Ovary (tissue), 9 donors: ENCODE results near the gene POC1B. TPM values are rescaled to one million over a fixed set of nuclear protein-coding genes. Genes with fewer than 3 reads are reported as not detected.

ENCODE experiments used
- DNase-seq, 5 donors: peaks; one replicate each; pipeline ENCODE4 v3.0.0-alpha.2; 2019 to 2020
- H3K27ac ChIP-seq, 2 donors: fragments of 200-600 bp; one replicate each; pipeline versions ENCODE4 v1.5.1 to v1.8.0; 2019 to 2022
- H3K27me3 ChIP-seq: fragments of 200-600 bp; one replicate; pipeline ENCODE4 v1.8.0; 2022
- H3K36me3 ChIP-seq: fragments of 200-600 bp; sonication (generic); one replicate; pipeline ENCODE4 v1.5.1; 2019
- H3K4me1 ChIP-seq: one replicate; pipeline ENCODE4 v1.8.1; 2013; ENCODE audit warnings: mild to moderate bottlenecking, moderate library complexity; ENCODE audit not compliant: insufficient read depth
- H3K4me3 ChIP-seq: fragments of 200-600 bp; sonication (generic); one replicate; pipeline ENCODE4 v1.5.1; 2017
- H3K9me3 ChIP-seq, 2 donors: fragments of 200-600 bp in 1 of 2; sonication (generic) in 1 of 2; one replicate each; pipeline versions ENCODE4 v1.5.1 to v1.8.1; 2013 to 2019; ENCODE audit warnings: mild to moderate bottlenecking in 1 of 2, moderate library complexity in 1 of 2
- EP300 ChIP-seq: sonication (generic); formaldehyde crosslinking; IDR thresholded peaks from one replicate; pipeline ENCODE4 v1.6.1; 2017; ENCODE audit warnings: antibody characterized with exemption
- POLR2A ChIP-seq: fragments of 450-650 bp; IDR thresholded peaks from one replicate; pipeline ENCODE4 v1.6.1; 2017; ENCODE audit warnings: antibody characterized with exemption, mild to moderate bottlenecking, moderate library complexity
- WGBS, 3 donors: extraction: QIAGEN DNeasy Blood & Tissue Kit in 1 of 3; methylation state at CpG; one replicate each; pipeline versions ENCODE4 v1.1.5 to v1.1.7; 2013 to 2017; 5-methylcytosine and 5-hydroxymethylcytosine counted together
- intact Hi-C, 4 donors: fragments of 100-400 bp; cut with DNase I; formaldehyde crosslinking; loops; one replicate each; pipeline versions ENCODE4 v1.11.0 to v1.15.1; 2022 to 2023
- polyA plus RNA-seq, 2 donors: library from polyadenylated mRNA; stranded (reverse); fragments of 200-250 nt in 1 of 2; fragments of 350-450 nt in 1 of 2; fragmentation: Illumina TruSeq in 1 of 2; extraction: RNeasy Lipid Tissue Mini Kit (QIAGEN cat#74804) in 1 of 2; gene quantifications; one replicate each; pipeline ENCODE4 v1.2.3, GENCODE V29; 2013 to 2014
- total RNA-seq, 7 donors: library from RNA; depleted of rRNA in 2 of 7; stranded (reverse); fragments of >200 nt in 2 of 7; fragmentation: NEBNext Ultra II Directional in 3 of 7; extraction: Animal tissue kit (Norgen Biotek cat#: 25700) in 3 of 7; gene quantifications; one replicate each; pipeline versions ENCODE4 v1.1.0 to v1.2.4, GENCODE V29; 2016 to 2023
- TF ChIP-seq, protein P1 (sequence below), 3 donors: fragments of 450-650 bp in 2 of 3; fragments of 200-600 bp in 1 of 3; IDR thresholded peaks; one replicate each; pipeline versions ENCODE4 v1.5.1 to v1.8.0; 2016 to 2022; ENCODE audit warnings: antibody characterized with exemption in 3 of 3, mild to moderate bottlenecking in 1 of 3
- donor health status: DM: no; HTN: no; CAD: no; lungs with moderate emphysema.
- donor health status: DM: no; HTN: no; CAD: no.
- donor health status: Bipolar disorder and iron deficiency.
- donor health status: DM: yes; HTN: yes; CAD: no.
- donor health status: DM: no; HTN: no; CAD: no.
- donor health status: DM: yes; HTN: yes; CAD: no.

POC1B gene
- total and polyA plus RNA-seq, 9 donors = 8.5 to 29.2 (median 13.8) TPM

DNA sequence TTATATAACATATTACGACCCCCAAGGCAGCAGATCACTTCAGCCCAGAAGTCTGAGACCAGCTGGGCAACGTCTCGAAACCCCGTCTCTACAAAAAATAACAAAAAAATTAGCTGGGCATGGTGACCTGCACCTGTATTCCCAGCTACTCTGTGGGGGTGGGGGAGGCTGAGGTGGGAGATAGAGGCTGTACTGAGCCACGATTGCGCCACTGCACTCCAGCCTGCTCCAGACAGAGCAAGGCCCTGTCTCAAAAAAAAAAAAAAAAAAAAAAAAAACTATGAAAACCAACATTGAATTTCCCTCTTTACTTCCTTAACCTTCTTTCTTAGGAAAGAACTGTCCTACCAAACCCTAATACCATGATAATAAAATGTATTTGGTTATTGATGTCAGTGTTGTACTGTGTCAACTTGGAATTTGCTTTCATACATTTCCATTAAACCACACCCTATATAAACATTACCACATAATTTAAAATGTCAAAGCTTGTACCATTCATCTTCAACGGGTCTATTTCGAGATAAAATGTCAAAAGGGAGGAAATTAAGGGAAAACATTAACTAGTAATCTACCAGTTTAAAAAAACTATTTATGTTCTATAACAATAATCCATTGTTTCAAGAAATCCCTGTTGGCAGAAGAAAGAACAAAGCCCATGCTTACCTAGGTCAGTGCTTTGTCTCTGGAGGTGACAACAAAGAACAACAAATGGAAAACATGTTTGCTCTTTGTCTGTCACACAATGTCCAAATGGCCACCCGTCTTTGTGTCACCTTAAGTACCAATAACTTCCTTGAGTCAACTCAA, 18.6 kb downstream of the POC1B start:
- Histone ChIP-seq H3K27me3 (no peaks in the 10 kb centered on the region), H3K9me3 (no peaks in the 10 kb centered on the region), H3K36me3 (no peaks in the 10 kb centered on the region), H3K27ac (no peak overlapping the region), H3K4me1 (no peaks in the 10 kb centered on the region), H3K4me3 (no peak overlapping the region)
- no peak for TF ChIP-seq EP300
- TF ChIP-seq, protein P1, sequence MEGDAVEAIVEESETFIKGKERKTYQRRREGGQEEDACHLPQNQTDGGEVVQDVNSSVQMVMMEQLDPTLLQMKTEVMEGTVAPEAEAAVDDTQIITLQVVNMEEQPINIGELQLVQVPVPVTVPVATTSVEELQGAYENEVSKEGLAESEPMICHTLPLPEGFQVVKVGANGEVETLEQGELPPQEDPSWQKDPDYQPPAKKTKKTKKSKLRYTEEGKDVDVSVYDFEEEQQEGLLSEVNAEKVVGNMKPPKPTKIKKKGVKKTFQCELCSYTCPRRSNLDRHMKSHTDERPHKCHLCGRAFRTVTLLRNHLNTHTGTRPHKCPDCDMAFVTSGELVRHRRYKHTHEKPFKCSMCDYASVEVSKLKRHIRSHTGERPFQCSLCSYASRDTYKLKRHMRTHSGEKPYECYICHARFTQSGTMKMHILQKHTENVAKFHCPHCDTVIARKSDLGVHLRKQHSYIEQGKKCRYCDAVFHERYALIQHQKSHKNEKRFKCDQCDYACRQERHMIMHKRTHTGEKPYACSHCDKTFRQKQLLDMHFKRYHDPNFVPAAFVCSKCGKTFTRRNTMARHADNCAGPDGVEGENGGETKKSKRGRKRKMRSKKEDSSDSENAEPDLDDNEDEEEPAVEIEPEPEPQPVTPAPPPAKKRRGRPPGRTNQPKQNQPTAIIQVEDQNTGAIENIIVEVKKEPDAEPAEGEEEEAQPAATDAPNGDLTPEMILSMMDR (IDR thresholded peaks at IDR 0.05) = no peak
- no peak for TF ChIP-seq POLR2A
- WGBS, 3 donors = 66 to 69% (median 69%) methylated on average over 9 of the region's 9 CpGs
- no peak for DNase-seq
- intact Hi-C loops = no loop called here

DNA sequence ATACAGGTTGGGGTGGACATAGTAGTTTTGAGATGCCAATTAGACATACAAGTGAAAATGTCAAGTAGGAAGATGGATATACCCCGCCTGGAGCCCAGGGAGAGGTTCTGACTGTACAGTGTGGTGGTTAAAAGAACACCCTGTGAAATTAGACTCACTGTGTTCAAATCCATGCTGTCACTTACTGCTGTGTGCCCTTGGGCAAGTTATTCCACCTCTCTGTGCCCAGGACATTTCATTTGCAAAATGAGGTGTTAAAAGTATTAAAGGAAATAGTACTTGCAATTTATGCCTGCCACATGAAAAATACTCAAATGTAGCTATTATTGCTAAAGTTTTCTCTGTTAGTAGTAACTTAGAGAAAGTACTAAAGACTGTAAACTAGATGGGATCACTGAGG, 19.8 kb downstream of the POC1B start:
- no peaks in the 10 kb centered on the region for H3K4me1 ChIP-seq
- no peaks in the 10 kb centered on the region for H3K27me3 ChIP-seq
- TF ChIP-seq EP300 (no peak), POLR2A (no peak)
- TF ChIP-seq, protein P1 (IDR thresholded peaks at IDR 0.05) = no peak
- H3K9me3 ChIP-seq = no peaks in the 10 kb centered on the region
- WGBS, 3 donors = 0 to 88% (median 0%) methylated on average over 1 of the region's 1 CpG
- intact Hi-C loops = no loop called here
- DNase-seq = no peak
- H3K4me3 ChIP-seq = no peak overlapping the region
- no peaks in the 10 kb centered on the region for H3K36me3 ChIP-seq
- no peak overlapping the region for H3K27ac ChIP-seq

DNA sequence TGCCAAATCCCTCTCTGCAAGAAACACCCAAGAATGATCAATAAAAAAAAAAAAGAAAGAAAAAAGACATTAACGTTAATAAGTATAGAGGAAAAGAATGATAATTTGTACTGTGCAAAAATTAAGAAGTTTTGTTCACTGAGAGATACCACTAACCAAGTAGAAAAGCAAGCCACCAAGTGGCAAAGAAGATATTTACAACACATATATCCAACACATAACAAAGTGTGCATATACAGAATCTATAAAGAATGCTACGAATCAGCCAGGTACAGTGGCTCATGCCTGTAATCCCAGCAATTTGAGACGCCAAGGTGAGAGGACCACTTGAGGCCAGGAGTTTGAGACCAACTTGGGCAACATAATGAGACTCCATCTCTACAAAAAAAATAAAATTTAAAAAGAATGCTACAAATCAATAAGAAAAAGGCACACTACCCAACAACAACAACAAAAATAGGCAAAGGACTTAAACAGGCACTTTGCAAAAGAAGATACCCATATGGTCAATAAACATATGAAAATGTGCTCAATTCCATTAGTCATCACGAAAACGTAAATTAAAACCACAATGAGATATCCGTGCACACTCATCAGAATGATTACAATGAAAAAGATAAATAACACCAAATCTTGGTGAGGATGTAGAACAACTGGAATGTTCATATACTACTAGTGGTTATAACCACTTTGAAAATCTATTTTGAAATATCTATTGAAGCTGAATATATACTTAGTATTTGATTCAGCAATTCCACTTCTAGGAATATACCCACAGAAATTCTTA, 21.1 kb downstream of the POC1B start:
- Histone ChIP-seq H3K36me3 (no peaks in the 10 kb centered on the region), H3K4me1 (no peaks in the 10 kb centered on the region), H3K27me3 (no peaks in the 10 kb centered on the region), H3K9me3 (no peaks in the 10 kb centered on the region), H3K27ac (no peak overlapping the region), H3K4me3 (no peak overlapping the region)
- 86 to 93% (median 92%) methylated on average over 6 of the region's 6 CpGs for WGBS, 3 donors
- TF ChIP-seq POLR2A (no peak), EP300 (no peak)
- TF ChIP-seq, protein P1 (IDR thresholded peaks at IDR 0.05) = no peak
- intact Hi-C loops = loop anchor here in 1 of 4 donors (2.0 kb wide), 1 partner anchor 18 kb away; no protein-coding TSS in a partner anchor
- DNase-seq = no peak

DNA sequence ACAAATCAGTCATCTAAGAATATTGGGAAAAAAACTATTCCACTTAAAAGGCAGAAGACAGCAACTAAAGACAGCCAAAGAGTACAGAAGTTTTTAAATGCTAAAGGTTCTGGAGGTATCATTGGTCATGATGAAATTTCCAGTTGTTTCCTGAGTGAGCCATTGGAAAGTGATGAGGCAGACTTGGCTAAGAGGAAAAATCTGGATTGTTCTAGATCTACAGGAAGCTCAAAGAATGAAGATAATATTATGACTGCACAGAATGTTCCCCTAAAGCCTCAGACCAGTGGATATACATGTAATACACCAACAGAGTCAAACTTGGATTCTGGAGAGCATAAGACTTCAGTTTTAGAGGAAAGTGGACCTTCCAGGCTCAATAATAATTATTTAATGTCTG, 24.1 kb downstream of the POC1B start:
- Histone ChIP-seq H3K27ac (no peak overlapping the region), H3K9me3 (no peaks in the 10 kb centered on the region), H3K4me3 (no peak overlapping the region), H3K36me3 (no peaks in the 10 kb centered on the region), H3K27me3 (no peaks in the 10 kb centered on the region), H3K4me1 (no peaks in the 10 kb centered on the region)
- no peak for DNase-seq
- TF ChIP-seq EP300 (no peak), POLR2A (no peak)
- TF ChIP-seq, protein P1 (IDR thresholded peaks at IDR 0.05) = no peak
- intact Hi-C loops = no loop called here
